ENCODE data around the gene SLC25A21. TPM values are rescaled to one million over a fixed set of nuclear protein-coding genes. Genes with fewer than 3 reads are reported as not detected.

SLC25A21 gene
- total RNA-seq (ENCODE audit: low replicate concordance) = 5.3 and 6.4 TPM in 2 replicates

DNA sequence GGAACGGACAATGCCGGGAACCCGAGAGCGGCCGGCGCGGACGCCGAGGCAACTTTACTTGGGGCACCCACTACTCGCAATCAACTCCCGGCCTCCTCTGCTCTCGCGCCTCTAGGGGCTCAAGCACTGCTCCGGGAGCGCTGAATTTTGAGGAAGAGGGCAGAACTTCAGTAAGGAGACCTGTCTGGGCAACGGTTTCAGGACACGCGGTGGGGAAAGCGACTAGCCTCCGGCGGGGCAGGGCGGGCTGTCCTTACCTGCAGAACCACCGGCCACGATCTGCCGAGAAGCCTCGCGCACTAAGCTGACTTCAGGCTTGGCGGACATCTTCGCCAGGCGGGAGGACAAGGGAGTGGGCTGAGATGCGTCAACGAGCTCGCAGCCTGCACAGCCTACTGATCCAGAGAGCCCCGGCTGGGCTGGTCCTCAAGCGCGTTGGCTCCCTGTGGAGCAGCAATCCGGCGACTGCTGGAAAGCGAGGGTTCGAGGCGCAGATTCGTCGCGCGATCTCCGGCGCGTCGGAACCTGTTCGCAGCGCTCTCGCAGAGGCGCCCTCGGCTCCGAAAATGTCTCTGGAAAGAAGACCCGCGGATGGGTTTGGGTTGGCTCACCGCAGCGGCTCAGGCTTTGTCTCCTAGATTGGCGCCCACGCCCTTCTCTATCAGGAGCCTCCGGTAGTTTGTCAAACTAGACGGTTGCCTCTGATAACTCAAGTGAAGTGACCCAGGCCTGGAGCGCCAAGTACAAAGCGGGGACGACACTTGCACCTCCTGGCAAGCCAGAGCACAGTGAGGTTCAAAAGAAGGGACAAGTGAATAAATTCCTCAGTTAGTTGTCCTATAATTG is at the start of gene SLC25A21:
TSS of gene SLC25A21 (minus strand) at position 583 of the 846 bp plus-strand sequence.
- H3K27me3 ChIP-seq = no peaks in the 10 kb centered on the region
- H3K9me3 ChIP-seq (ENCODE audit: low read depth) = no peaks in the 10 kb centered on the region
- Mint-ChIP-seq H3K4me1 (peaks cover 10% of the 10 kb centered on the region), H3K27me3 (ENCODE audit: insufficient read depth, low read depth) (no peaks in the 10 kb centered on the region), H3K9me3 (no peaks in the 10 kb centered on the region), H3K4me3 (peak within 1 kb of the TSS; percentile 96), H3K27ac (peak within 1 kb of the TSS; percentile 98), H3K36me3 (no peaks in the 10 kb centered on the region)
- peaks cover 15% of the 10 kb centered on the region for H3F3A ChIP-seq (ENCODE audit: low read depth)
- H3K27ac ChIP-seq = peak within 1 kb of the TSS; percentile 79
- DNase-seq (ENCODE audit: low spot score) = peak; percentile 85
- H2AFZ ChIP-seq (replicated peaks) = peak within 1 kb of the TSS; percentile 96
- H3K4me2 ChIP-seq = peak within 1 kb of the TSS; percentile 87
- H4K20me1 ChIP-seq (ENCODE audit: low read depth) = no peaks in the 10 kb centered on the region
- peaks cover 24% of the 10 kb centered on the region for H3K79me2 ChIP-seq (ENCODE audit: low read depth)
- H3K4me1 ChIP-seq = peaks cover 40% of the 10 kb centered on the region
- no peaks in the 10 kb centered on the region for H3K36me3 ChIP-seq
- peak within 1 kb of the TSS; percentile 62 for H3K4me3 ChIP-seq
- H3K9ac ChIP-seq = peak within 1 kb of the TSS; percentile 52
- no peak for TF ChIP-seq EZH2phosphoT487 (IDR thresholded peaks at IDR 0.05)
- TF ChIP-seq EZH2 (IDR thresholded peaks at IDR 0.05) = peak; percentile 71

DNA sequence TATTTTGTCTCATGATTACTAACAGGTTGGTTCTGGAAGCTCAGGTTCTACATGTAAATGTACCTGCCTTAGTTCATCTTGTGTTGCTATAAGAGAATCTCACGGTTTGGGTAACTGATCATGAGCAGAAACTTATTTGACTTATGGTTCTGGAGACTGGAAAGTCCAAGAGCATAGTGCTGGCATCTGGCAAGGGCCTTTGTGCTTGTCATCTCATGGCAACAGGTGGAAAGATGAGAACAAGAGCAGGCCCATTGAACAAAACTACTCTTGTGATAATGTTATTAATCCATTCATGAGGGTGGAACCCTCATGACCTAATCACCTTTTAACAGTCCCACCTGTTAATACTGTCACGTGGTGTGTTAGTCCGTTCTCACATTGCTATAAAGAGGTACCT is 48.7 kb upstream of the SLC25A21 start:
- H3K36me3 ChIP-seq = peaks cover 4% of the 10 kb centered on the region
- no peak overlapping the region for H2AFZ ChIP-seq (replicated peaks)
- no peak overlapping the region for H3K9ac ChIP-seq
- no peak overlapping the region for H3K4me3 ChIP-seq
- Mint-ChIP-seq H3K9me3 (peaks cover 33% of the 10 kb centered on the region), H3K36me3 (peaks cover 13% of the 10 kb centered on the region), H3K4me3 (no peak overlapping the region), H3K4me1 (no peaks in the 10 kb centered on the region), H3K27ac (no peak overlapping the region), H3K27me3 (ENCODE audit: insufficient read depth, low read depth) (peaks cover 1% of the 10 kb centered on the region)
- no peaks in the 10 kb centered on the region for H3K27me3 ChIP-seq
- H3F3A ChIP-seq (ENCODE audit: low read depth) = no peaks in the 10 kb centered on the region
- H3K4me1 ChIP-seq = no peaks in the 10 kb centered on the region
- H3K79me2 ChIP-seq (ENCODE audit: low read depth) = no peaks in the 10 kb centered on the region
- TF ChIP-seq EZH2 (IDR thresholded peaks at IDR 0.05) (no peak), EZH2phosphoT487 (IDR thresholded peaks at IDR 0.05) (no peak)
- TF ChIP-seq, protein P1, sequence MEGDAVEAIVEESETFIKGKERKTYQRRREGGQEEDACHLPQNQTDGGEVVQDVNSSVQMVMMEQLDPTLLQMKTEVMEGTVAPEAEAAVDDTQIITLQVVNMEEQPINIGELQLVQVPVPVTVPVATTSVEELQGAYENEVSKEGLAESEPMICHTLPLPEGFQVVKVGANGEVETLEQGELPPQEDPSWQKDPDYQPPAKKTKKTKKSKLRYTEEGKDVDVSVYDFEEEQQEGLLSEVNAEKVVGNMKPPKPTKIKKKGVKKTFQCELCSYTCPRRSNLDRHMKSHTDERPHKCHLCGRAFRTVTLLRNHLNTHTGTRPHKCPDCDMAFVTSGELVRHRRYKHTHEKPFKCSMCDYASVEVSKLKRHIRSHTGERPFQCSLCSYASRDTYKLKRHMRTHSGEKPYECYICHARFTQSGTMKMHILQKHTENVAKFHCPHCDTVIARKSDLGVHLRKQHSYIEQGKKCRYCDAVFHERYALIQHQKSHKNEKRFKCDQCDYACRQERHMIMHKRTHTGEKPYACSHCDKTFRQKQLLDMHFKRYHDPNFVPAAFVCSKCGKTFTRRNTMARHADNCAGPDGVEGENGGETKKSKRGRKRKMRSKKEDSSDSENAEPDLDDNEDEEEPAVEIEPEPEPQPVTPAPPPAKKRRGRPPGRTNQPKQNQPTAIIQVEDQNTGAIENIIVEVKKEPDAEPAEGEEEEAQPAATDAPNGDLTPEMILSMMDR (IDR thresholded peaks at IDR 0.05) = no peak
- DNase-seq (ENCODE audit: low spot score) = no peak
- H3K9me3 ChIP-seq (ENCODE audit: low read depth) = peaks cover 6% of the 10 kb centered on the region
- no peaks in the 10 kb centered on the region for H4K20me1 ChIP-seq (ENCODE audit: low read depth)
- H3K4me2 ChIP-seq = no peak overlapping the region
- no peak overlapping the region for H3K27ac ChIP-seq

DNA sequence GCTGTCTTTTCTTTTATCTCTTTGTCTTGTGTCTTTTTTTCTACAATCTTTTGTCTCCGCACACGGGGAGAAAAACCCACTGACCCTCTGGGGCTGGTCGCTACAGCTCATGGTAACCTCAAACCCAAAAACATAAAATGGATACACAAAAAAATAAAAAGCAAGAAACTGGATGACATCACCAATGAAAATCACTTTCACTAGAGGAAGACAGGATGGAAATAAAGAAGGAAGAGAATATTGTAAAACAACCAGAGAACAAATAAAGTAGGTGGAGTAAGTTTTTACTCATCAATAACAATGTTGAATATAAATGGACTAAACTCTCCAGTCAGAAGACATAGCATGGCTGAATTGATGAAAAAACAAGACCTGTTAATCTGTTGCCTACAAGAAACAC is 42.9 kb upstream of the SLC25A21 start:
- Mint-ChIP-seq H3K4me1 (peaks cover 2% of the 10 kb centered on the region), H3K27me3 (ENCODE audit: insufficient read depth, low read depth) (peaks cover 7% of the 10 kb centered on the region), H3K9me3 (peaks cover 30% of the 10 kb centered on the region), H3K4me3 (no peak overlapping the region), H3K27ac (no peak overlapping the region), H3K36me3 (peaks cover 17% of the 10 kb centered on the region)
- Histone ChIP-seq H2AFZ (replicated peaks) (no peak overlapping the region), H3F3A (ENCODE audit: low read depth) (no peaks in the 10 kb centered on the region), H3K4me1 (no peaks in the 10 kb centered on the region), H3K4me2 (no peak overlapping the region), H3K27ac (no peak overlapping the region), H3K9me3 (ENCODE audit: low read depth) (no peaks in the 10 kb centered on the region), H3K9ac (no peak overlapping the region), H3K36me3 (no peaks in the 10 kb centered on the region), H3K79me2 (ENCODE audit: low read depth) (no peaks in the 10 kb centered on the region), H3K4me3 (no peak overlapping the region), H4K20me1 (ENCODE audit: low read depth) (no peaks in the 10 kb centered on the region), H3K27me3 (no peaks in the 10 kb centered on the region)
- DNase-seq (ENCODE audit: low spot score) = no peak
- no peak for TF ChIP-seq EZH2phosphoT487 (IDR thresholded peaks at IDR 0.05)
- TF ChIP-seq, protein P1 (IDR thresholded peaks at IDR 0.05) = no peak
- no peak for TF ChIP-seq EZH2 (IDR thresholded peaks at IDR 0.05)

DNA sequence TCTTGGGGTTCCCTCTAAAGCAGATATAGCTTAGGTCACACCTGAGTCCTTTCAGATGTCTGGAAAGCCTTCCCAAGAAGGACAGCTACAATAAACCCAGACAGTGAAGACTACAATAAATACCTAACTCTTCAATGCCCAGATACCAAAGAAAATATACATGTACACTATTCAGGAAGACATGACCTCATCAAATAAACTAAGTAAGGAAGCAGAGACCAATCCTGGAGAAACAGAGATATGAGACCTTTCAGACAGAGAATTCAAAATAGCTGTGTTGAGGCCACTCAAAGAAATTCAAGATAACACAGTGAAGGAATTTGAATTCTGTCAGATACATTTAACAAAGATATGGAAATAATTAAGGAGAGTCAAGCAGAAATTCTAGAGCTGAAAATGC is 40.6 kb upstream of the SLC25A21 start:
- no peaks in the 10 kb centered on the region for H3K9me3 ChIP-seq (ENCODE audit: low read depth)
- H3K9me3 Mint-ChIP-seq = peaks cover 40% of the 10 kb centered on the region
- H3K9ac ChIP-seq = no peak overlapping the region
- no peak overlapping the region for H3K4me3 ChIP-seq
- no peaks in the 10 kb centered on the region for H3F3A ChIP-seq (ENCODE audit: low read depth)
- peaks cover 23% of the 10 kb centered on the region for H3K36me3 Mint-ChIP-seq
- no peak overlapping the region for H3K27ac Mint-ChIP-seq
- peaks cover 2% of the 10 kb centered on the region for H3K79me2 ChIP-seq (ENCODE audit: low read depth)
- H2AFZ ChIP-seq (replicated peaks) = no peak overlapping the region
- H3K4me2 ChIP-seq = no peak overlapping the region
- TF ChIP-seq EZH2phosphoT487 (IDR thresholded peaks at IDR 0.05) = no peak
- TF ChIP-seq, protein P1 (IDR thresholded peaks at IDR 0.05) = no peak
- no peak for TF ChIP-seq EZH2 (IDR thresholded peaks at IDR 0.05)
- H3K27me3 Mint-ChIP-seq (ENCODE audit: insufficient read depth, low read depth) = peaks cover 10% of the 10 kb centered on the region
- DNase-seq (ENCODE audit: low spot score) = no peak
- no peaks in the 10 kb centered on the region for H3K36me3 ChIP-seq
- H3K4me3 Mint-ChIP-seq = no peak overlapping the region
- H3K4me1 Mint-ChIP-seq = peaks cover 4% of the 10 kb centered on the region
- H3K27me3 ChIP-seq = no peaks in the 10 kb centered on the region
- H3K27ac ChIP-seq = no peak overlapping the region
- H4K20me1 ChIP-seq (ENCODE audit: low read depth) = no peaks in the 10 kb centered on the region
- no peaks in the 10 kb centered on the region for H3K4me1 ChIP-seq
